SK-N-SH (cell line): Measurements from ENCODE around the gene RXYLT1. TPM values are rescaled to one million over a fixed set of nuclear protein-coding genes. Genes with fewer than 3 reads are reported as not detected.

Source experiments
- CTCF ChIA-PET: fragments of 300-600, 350-600 bp; formaldehyde crosslinking; extraction: SDS; loops from one replicate; lab custom pipeline; 2021; lab: Yijun Ruan, JAX
- POLR2A ChIA-PET: fragments of 350-600 bp; sonication (Branson Sonifier 250); formaldehyde crosslinking; extraction: SDS; loops from one replicate; lab custom pipeline; 2020; ENCODE audit warnings: antibody characterized with exemption, inconsistent platforms; lab: Yijun Ruan, JAX
- DNase-seq: peaks from one replicate; pipeline ENCODE4 v3.0.0; 2012
- H2AFZ ChIP-seq: fragments of 200-600 bp; sonication (generic); 2 replicates; pipeline ENCODE4 v1.8.1; 2016; ENCODE audit warnings: antibody characterized with exemption, mild to moderate bottlenecking, low read depth
- H3F3A ChIP-seq: fragments of 200-600 bp; sonication (generic); replicated peaks from 2 replicates; pipeline ENCODE3; 2016; ENCODE audit warnings: antibody characterized with exemption, mild to moderate bottlenecking; ENCODE audit not compliant: insufficient read depth
- H3K27ac ChIP-seq, 2 experiments: fragments of 200-500 bp in 1 of 2; fragments of 200-600 bp in 1 of 2; sonication (Bioruptor generic) in 1 of 2; sonication (generic), shearing (Covaris generic) in 1 of 2; 2 replicates each; pipeline versions ENCODE4 v1.5.1 to v1.6.1; 2014 to 2016; ENCODE audit warnings: low read depth in 2 of 2, inconsistent platforms in 1 of 2, low read length in 1 of 2, mild to moderate bottlenecking in 1 of 2, mixed read lengths in 1 of 2
- H3K27me3 ChIP-seq: fragments of 200-600 bp; sonication (generic), shearing (Covaris generic); 2 replicates; pipeline ENCODE4 v1.6.1; 2016; ENCODE audit warnings: mixed run types; ENCODE audit not compliant: insufficient read depth
- H3K36me3 ChIP-seq, 2 experiments: fragments of 200-500 bp in 1 of 2; fragments of 200-600 bp in 1 of 2; sonication (Bioruptor generic) in 1 of 2; sonication (generic) in 1 of 2; replicated peaks in 1 of 2; 2 replicates each; pipeline versions ENCODE3 to v1.5.1; 2014 to 2016; ENCODE audit warnings: low read length in 1 of 2, mild to moderate bottlenecking in 1 of 2; ENCODE audit not compliant: insufficient read depth in 2 of 2, control insufficient read depth in 1 of 2
- H3K4me1 ChIP-seq, 2 experiments: fragments of 200-500 bp in 1 of 2; fragments of 200-600 bp in 1 of 2; sonication (Bioruptor generic) in 1 of 2; sonication (generic), shearing (Covaris generic) in 1 of 2; 2 replicates each; pipeline versions ENCODE4 v1.5.1 to v1.6.1; 2014 to 2016; ENCODE audit warnings: low read depth in 1 of 2, low read length in 1 of 2, mixed run types in 1 of 2; ENCODE audit not compliant: insufficient read depth in 2 of 2, control insufficient read depth in 1 of 2
- H3K4me2 ChIP-seq: fragments of 200-600 bp; sonication (generic), shearing (Covaris generic); 2 replicates; pipeline ENCODE4 v1.6.1; 2017; ENCODE audit warnings: mixed run types
- H3K4me3 ChIP-seq, 2 experiments: fragments of 200-500 bp in 1 of 2; fragments of 200-600 bp in 1 of 2; sonication (Bioruptor generic) in 1 of 2; sonication (generic), shearing (Covaris generic) in 1 of 2; 2 replicates each; pipeline versions ENCODE4 v1.5.1 to v1.8.1; 2014 to 2016; ENCODE audit warnings: low read depth in 2 of 2, inconsistent platforms in 1 of 2, low read length in 1 of 2, mild to moderate bottlenecking in 1 of 2, mixed read lengths in 1 of 2, moderate library complexity in 1 of 2
- H3K79me2 ChIP-seq: fragments of 200-600 bp; sonication (generic); 2 replicates; pipeline ENCODE4 v1.8.1; 2017; ENCODE audit warnings: mild to moderate bottlenecking; ENCODE audit not compliant: insufficient read depth
- H3K9ac ChIP-seq: fragments of 200-600 bp; sonication (generic); 2 replicates; pipeline ENCODE4 v1.6.1; 2017; ENCODE audit warnings: mixed run types
- H3K9me2 ChIP-seq: fragments of 200-600 bp; sonication (generic); 2 replicates; pipeline ENCODE4 v1.6.1; 2017; ENCODE audit warnings: mixed run types
- H3K9me3 ChIP-seq: fragments of 200-600 bp; sonication (generic); 2 replicates; pipeline ENCODE4 v1.6.1; 2017; ENCODE audit warnings: mixed run types, mild to moderate bottlenecking, moderate library complexity
- H4K20me1 ChIP-seq: fragments of 200-600 bp; sonication (generic); 2 replicates; pipeline ENCODE4 v1.6.1; 2017; ENCODE audit warnings: mild to moderate bottlenecking, mixed run types; ENCODE audit not compliant: insufficient read depth
- CHD2 ChIP-seq: fragments of 150-350 bp; IDR thresholded peaks from 2 replicates; pipeline ENCODE4 v1.6.1; 2018; ENCODE audit warnings: low read length; ENCODE audit not compliant: partially characterized antibody
- CTCF ChIP-seq: fragments of 200-600 bp; sonication (generic); IDR thresholded peaks from 2 replicates; pipeline ENCODE4 v1.6.1; 2017; ENCODE audit warnings: antibody characterized with exemption, mild to moderate bottlenecking, moderate library complexity
- ELF1 ChIP-seq: IDR thresholded peaks from 2 replicates; pipeline ENCODE4 v1.4.0; 2012
- FOXJ3 ChIP-seq: sonication (generic); formaldehyde crosslinking; IDR thresholded peaks from 2 replicates; pipeline ENCODE4 v1.5.1; 2020; ENCODE audit warnings: mild to moderate bottlenecking, missing genetic modification reagents
- JUND ChIP-seq: IDR thresholded peaks from 2 replicates; pipeline ENCODE4 v1.4.0; 2012
- MEF2A ChIP-seq: IDR thresholded peaks from 2 replicates; pipeline ENCODE4 v1.4.0; 2012; ENCODE audit warnings: low read depth, borderline replicate concordance
- PBX3 ChIP-seq: IDR thresholded peaks from 2 replicates; pipeline ENCODE4; 2012
- RAD21 ChIP-seq: IDR thresholded peaks from 2 replicates; pipeline ENCODE4 v1.6.1; 2012; ENCODE audit warnings: mild to moderate bottlenecking, low read length
- REST ChIP-seq: IDR thresholded peaks from 2 replicates; pipeline ENCODE4 v1.6.1; 2012; ENCODE audit warnings: mild to moderate bottlenecking, low read depth, low read length, moderate library complexity
- RXRA ChIP-seq: IDR thresholded peaks from 2 replicates; pipeline ENCODE4 v1.4.0; 2012; ENCODE audit warnings: low read depth, mild to moderate bottlenecking, borderline replicate concordance
- SIN3A ChIP-seq: IDR thresholded peaks from 2 replicates; pipeline ENCODE4 v1.6.1; 2012; ENCODE audit warnings: low read depth, mild to moderate bottlenecking, low read length, moderate library complexity, borderline replicate concordance
- SMC3 ChIP-seq: IDR thresholded peaks from 2 replicates; pipeline ENCODE4 v1.6.1; 2012; ENCODE audit warnings: low read depth, low read length, improper control_type of control experiment
- WGBS: methylation state at CpG from one replicate; pipeline ENCODE4 v1.1.6; 2017; ENCODE audit warnings: low lambda C conversion rate; 5-methylcytosine and 5-hydroxymethylcytosine counted together
- polyA plus RNA-seq, 3 experiments: library from polyadenylated mRNA; depleted of rRNA; stranded (reverse); fragments of >200 nt; gene quantifications; 2 replicates each; pipeline ENCODE4 v1.2.3, GENCODE V29; 2012

The RXYLT1 gene
- polyA plus RNA-seq, 1 of the 3 experiments (the other 2 are of a cell fraction), result 10.7 TPM

GRCh38 chr12:63764481-63764880 lies 15.2 kb upstream of the RXYLT1 start (continued):
- TF ChIP-seq REST (no peak), JUND (no peak), SIN3A (no peak), ELF1 (no peak), PBX3 (no peak), FOXJ3 (CRISPR knock-in tag) (no peak), MEF2A (no peak)

GRCh38 chr12:63766498-63766897 lies 13.2 kb upstream of the RXYLT1 start:
- no peak overlapping the region for H3K9ac ChIP-seq
- no peak overlapping the region for H3K4me3 ChIP-seq
- no peak for DNase-seq
- TF ChIP-seq SMC3, result peak; percentile 25; the same call in 1 of the 2 replicates
- TF ChIP-seq RAD21, result peak; percentile 59
- peak; percentile 53 for TF ChIP-seq CTCF
- TF ChIP-seq RXRA, result no peak
- no peak for TF ChIP-seq CHD2
- TF ChIP-seq MEF2A, result no peak
- ChIA-PET POLR2A (no interaction called here), CTCF (interaction anchor here (1.3 to 1.9 kb wide), 5 partner anchors 8 to 344 kb away, joined by 3 to 10 read pairs (median 4); no protein-coding TSS in a partner anchor)
- no peaks in the 10 kb centered on the region for H3K9me2 ChIP-seq
- no peaks in the 10 kb centered on the region for H3F3A ChIP-seq
- peaks cover 3% of the 10 kb centered on the region; the same call in 1 of the 2 replicates for H3K9me3 ChIP-seq
- H3K36me3 ChIP-seq, result no peaks in the 10 kb centered on the region
- H4K20me1 ChIP-seq, result no peaks in the 10 kb centered on the region
- no peaks in the 10 kb centered on the region for H3K79me2 ChIP-seq
- H2AFZ ChIP-seq, result no peak overlapping the region
- H3K4me1 ChIP-seq, result no peaks in the 10 kb centered on the region
- H3K4me2 ChIP-seq, result no peak overlapping the region
- H3K27ac ChIP-seq, result no peak overlapping the region
- no peaks in the 10 kb centered on the region; the same call in 1 of the 2 replicates for H3K27me3 ChIP-seq
- WGBS, result 27% methylated on average over 1 of the region's 1 CpG
